Hypothalamus (tissue), 51 donors: ENCODE data around the gene RPL10A.
"Not testable (repeated sequence)": the region's sequence is repeated elsewhere in the genome, so short reads cannot be mapped to it uniquely, and the experiment has no call there.

Experiments used
- DNase-seq, 51 donors: peaks; one replicate each; lab custom pipeline; 2025; lab: John Stamatoyannopoulos, UW

RPL10A gene

GRCh38 chr6:35505999-35506412 is 37.8 kb downstream of the RPL10A start:
- no peak for DNase-seq

DNA sequence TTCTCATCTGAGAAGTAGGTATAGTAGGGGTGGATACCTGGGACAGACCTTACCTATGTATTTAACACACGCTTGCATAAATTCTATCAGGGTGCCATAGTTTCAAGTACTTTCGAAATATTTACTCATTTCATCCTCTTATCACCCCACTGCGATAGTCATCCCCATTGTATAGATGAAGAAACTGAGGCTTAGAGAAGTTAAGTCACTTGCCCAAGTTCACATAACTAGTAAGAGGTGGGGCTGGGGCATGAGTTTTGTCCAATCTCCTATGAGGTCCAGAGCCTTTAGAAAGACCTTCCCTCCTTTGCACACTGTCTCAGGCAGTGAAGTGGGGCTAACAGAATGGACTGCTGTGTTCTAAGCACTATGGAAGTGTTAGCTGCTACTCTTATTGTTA is 38.3 kb downstream of the RPL10A start:
- no peak for DNase-seq

- no peak for DNase-seq
Measured at GRCh38 chr6:35507221-35507620, 39.0 kb downstream of the RPL10A start.

- DNase-seq = no peak
Measured at GRCh38 chr6:35508027-35508426, 39.8 kb downstream of the RPL10A start.

- no peak for DNase-seq
Measured at GRCh38 chr6:35508542-35508941, 40.3 kb downstream of the RPL10A start.

GRCh38 chr6:35510916-35511561 is 42.8 kb downstream of the RPL10A start:
- no peak for DNase-seq

GRCh38 chr6:35511562-35511941 is 43.4 kb downstream of the RPL10A start:
- DNase-seq = no peak

GRCh38 chr6:35512006-35512405 is 43.8 kb downstream of the RPL10A start:
- no peak for DNase-seq

DNA sequence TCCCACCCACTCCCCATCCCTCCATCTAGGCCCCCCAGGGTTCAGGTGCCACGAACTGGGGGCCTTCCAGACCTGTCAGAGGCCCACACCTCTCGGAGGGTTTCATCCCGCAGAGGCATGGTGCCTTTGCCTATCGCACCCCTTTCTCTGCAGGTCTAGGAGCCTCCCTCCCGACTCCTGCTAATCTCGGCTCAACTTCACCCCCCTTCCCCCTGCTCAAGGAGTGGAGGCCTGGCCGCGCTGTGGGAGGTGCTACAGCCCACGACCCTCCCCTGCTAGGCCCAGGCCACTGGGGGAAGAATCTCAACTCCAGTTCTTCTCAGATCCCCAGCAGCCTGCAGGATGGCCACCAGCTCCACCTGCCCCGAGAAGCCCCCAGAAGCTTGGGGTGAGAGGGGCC is 44.5 kb downstream of the RPL10A start, which contains the start of gene TULP1:
Gene TULP1 (minus strand): TSS at position 157 of the 400 bp plus-strand sequence. CDS start 38 bp downstream, at position 119.
- DNase-seq = no peak

GRCh38 chr6:35514587-35514986 is 46.4 kb downstream of the RPL10A start:
- no peak for DNase-seq

DNA sequence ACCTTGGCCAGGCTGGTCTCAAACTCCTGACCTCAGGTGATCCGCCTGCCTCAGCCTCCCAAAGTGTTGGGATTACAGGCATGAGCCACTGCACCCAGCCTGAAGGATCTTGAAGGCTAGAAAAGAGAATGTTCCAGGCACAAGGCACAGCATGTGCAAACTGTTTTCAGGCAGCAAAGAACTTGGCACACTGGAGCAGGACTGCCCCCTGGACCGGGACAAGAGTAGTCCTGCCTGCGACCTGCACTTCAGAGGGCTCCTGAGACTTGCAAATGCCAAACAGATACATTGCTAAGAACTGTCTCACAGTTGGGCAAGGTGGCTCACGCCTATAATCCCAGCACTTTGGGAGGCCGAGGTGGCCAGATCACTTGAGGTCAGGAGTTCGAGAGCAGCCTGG is 47.7 kb downstream of the RPL10A start:
- not testable (repeated sequence) for DNase-seq

GRCh38 chr6:35516712-35517111 is 48.5 kb downstream of the RPL10A start:
- no peak for DNase-seq

GRCh38 chr6:35517978-35518377 is 49.8 kb downstream of the RPL10A start:
- not testable (repeated sequence) for DNase-seq

DNA sequence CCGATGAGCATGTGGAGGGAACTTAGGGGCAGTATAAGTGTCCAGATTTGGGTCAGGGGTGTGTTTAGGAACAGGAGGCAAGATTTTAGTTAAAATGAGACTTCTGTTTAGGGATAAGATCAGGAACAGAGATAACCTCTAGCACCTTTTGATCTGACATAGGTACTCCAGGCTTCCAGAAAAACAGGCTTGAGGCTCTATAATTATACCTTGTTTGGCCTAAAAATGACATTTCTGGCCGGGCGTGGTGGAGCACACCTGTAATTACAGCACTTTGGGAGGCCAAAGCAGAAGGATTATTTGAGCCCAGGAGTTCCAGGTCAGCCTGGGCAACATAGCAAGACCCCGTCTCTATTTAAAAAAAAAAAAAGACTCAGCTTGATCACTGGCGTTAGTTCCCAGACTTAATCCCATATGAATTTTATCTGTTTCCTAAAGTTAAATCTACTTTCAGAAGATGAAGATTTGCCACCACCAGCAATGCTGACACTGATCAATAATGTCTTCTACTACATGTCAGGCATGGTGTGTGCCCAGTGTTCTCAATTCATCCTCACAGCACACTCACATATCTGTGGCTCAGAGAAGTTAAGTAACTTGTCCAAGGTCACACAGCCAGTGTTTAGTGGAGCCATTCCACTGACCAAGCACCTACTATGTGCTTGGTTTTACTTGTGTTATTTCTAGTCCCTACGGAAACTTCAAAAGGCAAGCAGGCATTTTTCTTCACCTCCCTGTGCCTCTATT is 50.5 kb downstream of the RPL10A start:
- DNase-seq = no peak

DNA sequence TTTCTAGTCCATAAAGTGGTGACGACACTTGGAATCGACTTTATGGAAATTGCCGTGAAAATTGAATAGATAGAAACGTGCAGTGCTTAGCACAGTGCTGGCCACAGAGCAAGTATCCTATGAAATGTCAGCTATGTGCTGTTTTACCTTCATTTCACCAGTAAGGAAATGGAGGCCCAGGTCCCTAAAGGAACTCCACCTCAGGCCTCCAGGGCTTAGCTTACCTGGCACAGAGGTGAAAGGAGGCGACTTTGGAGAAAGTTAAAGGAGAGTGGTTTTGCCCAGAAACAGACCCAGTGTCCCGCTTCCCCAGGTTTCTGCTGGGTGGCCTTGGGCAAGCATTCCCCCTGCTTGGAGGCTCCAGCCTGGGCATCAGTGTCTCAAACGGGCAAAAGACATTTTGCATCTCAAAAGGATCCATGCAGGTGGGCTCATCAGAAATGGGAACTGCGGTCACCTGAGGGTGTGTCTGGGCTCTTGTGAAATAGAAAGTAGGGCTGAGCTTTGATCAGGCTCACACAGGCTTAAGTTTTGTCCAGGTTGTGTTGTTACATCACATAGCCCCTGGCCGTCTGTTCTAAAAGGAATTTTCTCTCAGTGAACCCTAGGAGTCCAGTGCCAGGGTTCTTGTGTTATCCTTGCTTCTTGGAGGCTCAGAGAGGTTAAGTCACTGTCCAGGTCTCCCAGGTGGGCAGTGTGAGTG is 51.3 kb downstream of the RPL10A start:
- DNase-seq = no peak
